B cell (primary cell): ENCODE results near the gene MOGAT2.

Experiments
- CTCF ChIP-seq: fragments of 200-600 bp; IDR thresholded peaks from one replicate; pipeline ENCODE4 v1.8.0; 2022; ENCODE audit warnings: antibody characterized with exemption, mild to moderate bottlenecking
- EZH2 ChIP-seq: IDR thresholded peaks from 2 replicates; pipeline ENCODE4 v1.6.1; 2012; ENCODE audit warnings: borderline replicate concordance, low read depth, mild to moderate bottlenecking, moderate library complexity, low read length; ENCODE audit not compliant: insufficient read depth, poor library complexity, severe bottlenecking

GRCh38 chr11:75767228-75767572 lies 49.6 kb downstream of the MOGAT2 start:
- no peak for TF ChIP-seq CTCF
- TF ChIP-seq EZH2 = no peak
